Activated CD4-positive, CD25-positive, alpha-beta regulatory T cell treated with anti-CD3 and anti-CD28 coated beads, Interleukin-2, amount 50 U/mL, for 24 hours (primary cell): ENCODE measurements around the gene RHEBL1.
A peak's percentile ranks its signal among the peaks of the same experiment; 100 is the strongest.

Source experiments
- ATAC-seq, 2 donors: fragments of 150-1000 bp; cut with Tn5 transposase; one replicate each; pipeline ENCODE4 v1.10.0; 2021; ENCODE audit warnings: mild to moderate bottlenecking in 1 of 2, moderate library complexity in 1 of 2

RHEBL1 gene, protein sequence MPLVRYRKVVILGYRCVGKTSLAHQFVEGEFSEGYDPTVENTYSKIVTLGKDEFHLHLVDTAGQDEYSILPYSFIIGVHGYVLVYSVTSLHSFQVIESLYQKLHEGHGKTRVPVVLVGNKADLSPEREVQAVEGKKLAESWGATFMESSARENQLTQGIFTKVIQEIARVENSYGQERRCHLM

DNA sequence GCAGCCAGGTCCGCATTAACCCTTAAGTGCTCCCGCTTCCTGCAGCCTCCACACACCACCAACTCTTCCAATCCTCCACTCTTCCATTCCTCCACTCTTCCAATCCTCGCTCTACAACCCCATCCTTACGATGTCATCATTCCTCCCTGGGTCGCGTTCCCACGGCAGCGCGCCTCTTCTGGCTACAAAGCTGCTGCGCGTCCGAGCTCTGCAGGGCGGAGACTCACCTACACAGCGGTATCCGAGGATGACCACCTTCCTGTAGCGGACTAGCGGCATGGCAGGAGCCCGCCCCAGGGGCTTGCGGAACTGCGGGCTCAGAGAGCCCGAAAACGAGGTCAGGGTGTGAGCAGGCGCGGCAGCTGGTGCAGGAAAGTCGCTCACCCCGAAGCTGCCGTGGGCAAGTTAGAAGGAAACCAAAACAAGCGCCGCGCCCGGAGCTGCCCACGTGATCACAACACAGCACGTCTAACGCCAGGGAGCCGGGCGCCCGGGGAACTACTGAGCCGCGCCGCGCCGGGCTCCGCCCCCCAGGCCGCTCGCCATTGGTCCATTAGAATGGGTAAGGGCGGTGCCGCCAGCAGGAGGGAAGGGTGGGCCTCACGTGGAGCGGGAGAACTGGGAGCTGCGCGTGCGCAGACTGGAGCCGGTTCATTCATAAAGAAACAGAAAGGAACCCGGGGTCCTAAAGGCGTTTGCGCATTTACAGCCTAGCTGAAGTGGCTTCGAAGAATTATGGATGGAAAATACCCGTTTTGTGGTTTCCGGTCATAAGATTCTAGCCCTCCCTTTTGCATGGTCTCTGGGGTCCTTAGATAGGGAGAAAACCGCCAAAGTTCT, at the start of gene RHEBL1:
Gene RHEBL1, minus strand, starts transcription at position 473 of the 840 bp plus-strand sequence. Its CDS starts 194 bp downstream, at position 279.
- peak; percentile 100 for ATAC-seq

DNA sequence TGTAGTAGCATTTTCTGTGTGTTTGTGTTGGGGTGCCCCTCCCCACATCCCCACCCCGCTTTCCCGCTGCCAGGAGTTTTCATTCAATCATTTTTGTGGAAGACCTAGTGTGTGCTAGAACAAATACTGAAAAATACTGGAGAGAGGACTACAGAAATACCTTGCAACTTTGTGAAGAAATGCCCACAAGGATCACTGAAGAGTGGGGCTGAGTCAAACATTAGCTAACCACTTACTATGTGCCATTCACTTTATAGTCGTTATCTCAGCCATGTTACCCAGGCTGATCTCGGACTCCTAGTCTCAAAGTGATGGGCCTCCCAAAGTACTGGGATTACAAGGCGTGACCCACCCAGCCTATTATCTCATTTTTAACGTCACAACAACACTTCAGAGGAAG, 41.4 kb upstream of the RHEBL1 start:
- no peak for ATAC-seq

- ATAC-seq, result peak; percentile 98 to 99
These were observed 40.8 kb upstream of the RHEBL1 start, which contains the start of gene LMBR1L for GRCh38 chr12:49110464-49111155. LMBR1L (minus strand) TSS chr12:49110847; CDS start chr12:49110555, 292 bp downstream.

DNA sequence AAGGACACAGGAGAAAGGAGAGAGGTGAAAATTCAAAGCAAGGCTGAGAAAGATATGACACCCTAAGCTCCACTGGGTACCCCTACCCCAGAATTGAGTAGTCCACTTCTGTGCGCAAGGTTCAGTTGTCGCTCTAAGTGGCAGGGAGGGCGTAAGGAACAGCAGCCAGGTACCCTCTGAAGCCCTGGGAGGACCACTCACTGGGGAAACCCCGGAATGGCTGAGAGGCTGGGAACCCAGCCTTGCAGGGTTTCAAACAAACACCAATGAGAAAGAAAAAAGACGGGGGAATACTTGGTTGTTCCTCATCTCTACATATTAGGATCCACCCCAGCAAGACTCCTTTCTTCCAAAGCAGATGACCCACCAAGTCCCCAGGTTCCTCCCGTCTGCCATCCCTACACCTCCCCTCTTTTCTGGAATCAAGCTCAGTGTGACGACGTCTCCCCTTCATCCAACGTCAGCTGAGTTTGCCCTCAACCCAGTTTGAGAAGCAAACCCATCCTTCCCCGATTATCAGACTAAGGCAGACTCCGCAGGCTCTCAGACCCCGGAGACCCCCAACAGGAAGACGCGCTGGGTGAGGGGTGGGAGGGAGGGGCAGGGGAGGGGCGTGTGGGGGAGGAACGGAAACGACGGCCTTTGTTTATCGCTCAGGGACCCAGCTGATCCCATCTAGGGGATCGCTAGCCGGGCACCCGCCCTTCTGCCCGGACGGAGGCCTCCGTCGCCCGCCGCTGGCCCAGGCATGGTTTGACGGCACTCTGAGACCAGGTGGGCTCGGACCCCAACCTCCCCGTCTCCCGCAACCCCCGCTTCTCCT, 40.1 kb upstream of the RHEBL1 start:
- no peak for ATAC-seq

DNA sequence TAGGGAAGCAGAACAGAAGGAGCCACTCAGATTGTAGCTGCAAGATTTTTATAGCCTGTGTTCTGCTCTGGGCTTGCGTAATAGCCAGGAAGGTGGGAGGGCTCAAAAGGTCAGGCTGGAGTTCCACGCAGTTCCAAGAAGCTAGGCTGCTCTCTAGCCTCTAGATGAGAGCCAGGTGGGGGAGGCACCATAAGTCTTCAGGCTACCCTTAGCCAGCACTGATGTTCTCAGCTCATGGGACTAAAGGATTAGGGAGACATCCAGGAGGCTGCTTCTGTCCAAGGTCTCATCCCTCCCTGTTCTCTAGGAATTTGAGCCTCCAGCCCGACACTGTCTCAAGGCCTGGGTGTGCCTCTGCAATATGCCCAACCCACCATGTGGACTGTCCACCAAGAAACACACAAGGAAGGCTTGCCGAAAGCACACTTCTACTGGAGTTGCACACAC, 39.2 kb upstream of the RHEBL1 start:
- ATAC-seq, result no peak

DNA sequence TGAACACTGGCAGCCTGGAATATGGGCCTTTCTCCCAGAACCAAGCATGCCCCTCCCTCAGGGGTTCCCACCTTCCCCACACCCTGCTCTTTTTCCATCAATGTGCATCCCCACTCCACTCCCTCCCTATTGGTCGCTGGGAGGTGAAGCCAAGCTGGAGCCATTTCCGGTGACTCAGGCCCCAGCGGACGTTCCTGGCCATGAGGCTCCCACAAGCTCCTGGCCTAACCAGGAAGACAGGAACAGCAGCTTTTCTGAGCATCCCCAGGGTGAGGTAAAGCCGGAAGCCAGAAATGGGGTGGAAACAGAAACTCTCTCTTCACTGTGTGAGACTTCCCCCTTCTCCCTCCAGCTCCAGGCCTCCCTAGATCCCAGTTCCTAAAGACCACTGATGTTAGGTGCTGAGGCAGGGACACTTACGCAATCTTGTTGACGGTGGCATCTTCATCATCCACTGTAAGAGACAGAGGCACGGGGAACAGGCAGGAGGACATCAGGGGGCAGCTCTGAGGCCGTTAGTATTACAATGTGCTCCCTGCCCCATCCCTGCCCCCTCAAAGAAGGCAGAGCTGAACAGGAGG, 35.8 kb upstream of the RHEBL1 start:
- ATAC-seq, result no peak

- no peak for ATAC-seq
These were observed 35.0 kb upstream of the RHEBL1 start for GRCh38 chr12:49104822-49105221.

- ATAC-seq, result no peak
These were observed 30.6 kb upstream of the RHEBL1 start for GRCh38 chr12:49100380-49100779.

GRCh38 chr12:49098703-49099102, 28.9 kb upstream of the RHEBL1 start:
- ATAC-seq, result no peak

GRCh38 chr12:49098035-49098451, 28.3 kb upstream of the RHEBL1 start:
- peak; percentile 28 to 46 for ATAC-seq

- ATAC-seq, result no peak
These were observed 27.6 kb upstream of the RHEBL1 start for GRCh38 chr12:49097381-49097780.

DNA sequence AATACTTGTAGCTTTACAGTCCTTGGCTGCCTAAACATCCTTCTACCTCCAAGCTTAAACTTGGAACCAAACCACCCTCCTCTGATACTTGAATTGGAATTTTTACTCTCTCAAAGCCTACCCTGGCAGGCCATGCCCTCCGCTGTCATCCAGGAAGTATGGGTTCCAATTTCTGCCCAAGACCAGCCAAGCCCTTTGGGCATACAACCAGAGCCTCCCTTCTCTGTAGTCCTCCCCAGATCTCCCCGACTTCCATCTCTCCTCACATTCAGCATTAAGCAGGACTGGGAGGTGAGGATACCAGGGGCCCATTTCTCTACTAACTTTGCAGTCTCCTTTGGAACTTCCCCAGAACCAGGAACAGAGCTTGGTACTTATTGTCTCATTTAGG, 25.2 kb upstream of the RHEBL1 start:
- ATAC-seq, result no peak

DNA sequence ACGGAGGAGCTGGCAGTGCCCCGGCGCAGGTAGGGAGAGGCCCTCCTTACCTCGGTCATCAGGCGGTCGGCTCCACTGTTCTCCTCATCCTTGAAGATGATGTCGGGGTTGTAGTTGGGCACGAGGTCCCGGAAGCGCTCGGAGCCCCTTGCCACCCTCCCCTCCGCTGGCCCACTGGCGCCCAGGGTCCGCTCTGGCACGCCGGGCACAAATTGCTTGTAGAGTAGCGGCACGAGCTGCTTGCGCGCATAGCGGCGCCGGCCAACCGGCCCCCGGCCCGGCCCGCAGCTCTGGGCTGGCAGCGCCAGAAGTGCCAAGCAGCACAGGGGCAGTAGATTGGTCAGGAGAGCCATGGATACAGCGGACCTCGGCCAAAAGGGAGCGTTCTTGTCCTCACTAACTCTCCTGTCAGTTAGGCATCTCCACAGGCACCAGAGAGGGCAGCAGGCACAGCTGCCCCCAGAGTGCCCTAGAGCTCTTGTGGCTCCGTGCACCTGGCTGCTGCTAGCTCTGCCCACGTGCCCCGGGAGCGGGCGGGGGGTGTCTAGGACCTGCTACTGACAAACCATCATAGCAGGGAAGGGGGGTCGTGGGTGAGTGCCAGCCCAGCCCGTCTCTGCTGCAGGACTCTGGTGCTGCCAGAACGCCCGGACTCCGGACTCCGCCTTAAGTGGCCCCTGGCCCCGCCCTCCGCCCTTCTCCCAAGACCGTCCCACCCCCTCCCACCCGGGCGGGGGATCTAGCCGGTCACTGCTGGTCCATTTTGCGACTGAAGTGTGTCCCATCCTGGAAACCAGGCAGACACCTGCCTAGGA, 24.6 kb upstream of the RHEBL1 start, which contains the start of gene DHH:
Gene DHH, minus strand, starts transcription at position 642 of the 815 bp plus-strand sequence. Its CDS starts 289 bp downstream, at position 353.
- ATAC-seq, result no peak

- ATAC-seq, result no peak
These were observed 24.0 kb upstream of the RHEBL1 start for GRCh38 chr12:49093792-49094159.

DNA sequence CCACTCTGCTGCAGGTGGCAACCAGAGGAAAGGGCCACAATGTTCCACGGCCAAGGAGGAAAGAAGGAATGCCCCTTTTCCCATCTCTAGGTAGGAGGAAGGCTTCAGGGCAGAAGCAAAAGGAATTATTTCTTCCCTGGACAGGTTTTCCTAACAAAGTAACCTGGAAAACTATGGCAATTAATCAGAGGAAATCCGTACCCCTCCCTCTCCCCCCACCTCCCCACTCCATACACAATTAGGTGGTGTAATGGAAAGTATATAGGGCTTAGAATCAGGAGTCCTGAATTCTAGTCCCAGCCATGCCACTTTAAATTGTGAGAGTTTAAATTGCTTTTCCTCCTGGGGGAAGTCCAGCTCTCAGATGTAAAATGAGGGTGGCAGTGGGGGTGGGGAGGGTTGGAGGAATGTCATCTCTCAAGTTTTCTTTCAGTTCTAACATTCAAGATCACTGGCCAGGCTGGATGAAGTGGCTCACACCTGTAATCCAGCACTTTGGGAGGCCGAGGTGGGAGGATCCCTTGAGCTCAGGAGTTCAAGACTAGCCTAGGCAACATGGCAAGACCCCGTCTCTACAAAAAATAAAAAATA, 23.1 kb upstream of the RHEBL1 start:
- no peak for ATAC-seq

DNA sequence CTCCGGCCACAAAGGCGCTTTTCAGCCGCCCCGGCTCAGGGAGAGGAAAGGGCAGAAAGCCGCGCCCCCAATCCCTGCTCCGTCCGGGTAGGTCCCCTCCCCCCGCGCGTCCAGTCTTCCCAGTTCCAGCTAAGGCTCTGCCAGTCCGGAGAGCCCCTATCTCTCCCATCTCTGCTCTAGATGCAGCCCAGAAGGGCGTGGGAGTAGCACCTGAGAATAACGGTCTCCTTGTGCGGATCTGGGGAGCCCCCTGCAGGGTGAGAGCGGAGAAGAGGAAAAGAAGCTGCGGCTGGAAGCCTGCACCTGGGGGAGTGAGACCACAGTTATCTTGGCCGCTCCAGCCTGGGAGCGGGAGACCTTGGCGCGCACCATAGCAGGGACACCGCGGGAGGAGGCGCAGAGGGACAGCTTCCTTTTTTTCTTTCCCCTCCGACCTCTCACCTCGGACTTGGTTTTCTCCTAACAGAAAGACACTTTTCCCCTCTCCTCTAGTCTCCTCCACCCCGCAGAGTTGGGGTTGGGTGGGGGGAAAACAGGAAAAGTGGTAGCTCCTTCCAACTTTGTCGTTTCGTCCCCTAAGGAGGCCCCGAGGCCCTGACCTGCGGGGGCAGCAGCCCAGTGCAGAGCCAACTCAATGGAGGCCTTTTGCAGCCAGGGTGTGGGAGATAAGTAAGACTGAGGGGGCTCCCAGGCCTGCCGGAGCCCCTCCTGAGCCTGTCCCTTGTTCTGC, 22.5 kb upstream of the RHEBL1 start:
- peak; percentile 38 to 48 for ATAC-seq

DNA sequence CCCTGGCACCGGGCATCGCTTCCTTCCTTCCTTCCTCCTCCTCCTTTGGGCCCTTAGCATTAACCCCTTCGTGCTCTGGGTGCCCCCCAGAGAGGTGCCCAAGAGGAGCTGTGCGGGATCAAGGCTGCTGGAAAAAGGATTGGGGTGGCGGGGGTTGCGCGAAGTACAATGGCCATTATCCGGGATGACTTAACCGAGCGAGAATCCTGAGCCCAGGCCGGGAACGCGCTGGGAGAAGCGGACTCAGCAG, 22.0 kb upstream of the RHEBL1 start:
- no peak for ATAC-seq

- no peak for ATAC-seq
These were observed 21.5 kb upstream of the RHEBL1 start for GRCh38 chr12:49091056-49091835.
